Erythroblast (primary cell): Measurements from ENCODE around the gene RASL11A.

ENCODE experiments used
- GATA1 ChIP-seq: IDR thresholded peaks from 2 replicates; pipeline ENCODE4 v1.6.1; 2011; ENCODE audit warnings: low read depth, mild to moderate bottlenecking, control low read depth, low read length, moderate library complexity
- POLR2A ChIP-seq: IDR thresholded peaks from 2 replicates; pipeline ENCODE4 v1.6.1; 2011; ENCODE audit warnings: mild to moderate bottlenecking, low read length

GRCh38 chr13:27271570-27272096, 1.0 kb downstream of the RASL11A start:
- TF ChIP-seq POLR2A (no peak), GATA1 (no peak)
